22Rv1 (cell line): ENCODE measurements around the gene EYA2.

Experiments used
- H3K27ac ChIP-seq: fragments of 450-650 bp; 2 replicates; pipeline ENCODE4 v1.5.1; 2017
- CTCF ChIP-seq: fragments of 450-650 bp; IDR thresholded peaks from 2 replicates; pipeline ENCODE4 v1.5.1; 2017; ENCODE audit warnings: mild to moderate bottlenecking
- ZFX ChIP-seq: fragments of 450-650 bp; IDR thresholded peaks from 2 replicates; pipeline ENCODE4 v1.6.1; 2017; ENCODE audit warnings: antibody characterized with exemption, borderline replicate concordance

The EYA2 gene

GRCh38 chr20:47054945-47055344, 160.3 kb downstream of the EYA2 start:
- H3K27ac ChIP-seq = no peak overlapping the region
- TF ChIP-seq CTCF (no peak), ZFX (no peak)

- TF ChIP-seq CTCF (no peak), ZFX (no peak)
- H3K27ac ChIP-seq = no peak overlapping the region
Observed at GRCh38 chr20:47055699-47056369, 161.2 kb downstream of the EYA2 start.

- TF ChIP-seq CTCF (no peak), ZFX (no peak)
- no peak overlapping the region for H3K27ac ChIP-seq
Observed at GRCh38 chr20:47057661-47058060, 163.0 kb downstream of the EYA2 start.

GRCh38 chr20:47058236-47058635, 163.6 kb downstream of the EYA2 start:
- H3K27ac ChIP-seq = no peak overlapping the region
- TF ChIP-seq CTCF (no peak), ZFX (no peak)

GRCh38 chr20:47059536-47059935, 164.9 kb downstream of the EYA2 start:
- H3K27ac ChIP-seq = no peak overlapping the region
- TF ChIP-seq CTCF = no peak
- no peak for TF ChIP-seq ZFX

GRCh38 chr20:47061549-47061948, 166.9 kb downstream of the EYA2 start:
- TF ChIP-seq ZFX = no peak
- no peak for TF ChIP-seq CTCF
- H3K27ac ChIP-seq = no peak overlapping the region

- no peak overlapping the region for H3K27ac ChIP-seq
- TF ChIP-seq ZFX = no peak
- TF ChIP-seq CTCF = no peak
Observed at GRCh38 chr20:47062226-47062890, 167.7 kb downstream of the EYA2 start.
